GM18907 (cell line): ENCODE data around the gene EPS8L2.
"Not testable (repeated sequence)": the region's sequence is repeated elsewhere in the genome, so short reads cannot be mapped to it uniquely, and the experiment has no call there.

ENCODE experiments used
- ATAC-seq: cut with Tn5 transposase; IDR thresholded peaks from one replicate; pipeline ENCODE4 v1.9.1; 2021; ENCODE audit warnings: mild to moderate bottlenecking, moderate library complexity; ENCODE audit not compliant: unreplicated experiment

Gene EPS8L2

GRCh38 chr11:689625-690024 is 16.4 kb upstream of the EPS8L2 start:
- no peak for ATAC-seq

- not testable (repeated sequence) for ATAC-seq
Observed at GRCh38 chr11:690244-690643, 15.8 kb upstream of the EPS8L2 start.

GRCh38 chr11:690738-691633 is 15.0 kb upstream of the EPS8L2 start:
- no peak for ATAC-seq

GRCh38 chr11:691710-692590 is 14.1 kb upstream of the EPS8L2 start:
- ATAC-seq = no peak

- ATAC-seq = no peak
Observed at GRCh38 chr11:692824-693414, 13.1 kb upstream of the EPS8L2 start.

GRCh38 chr11:693415-693831 is 12.6 kb upstream of the EPS8L2 start:
- ATAC-seq = no peak

- no peak for ATAC-seq
Observed at GRCh38 chr11:693887-694562, 12.0 kb upstream of the EPS8L2 start.

GRCh38 chr11:694563-695287 is 11.3 kb upstream of the EPS8L2 start, which contains the start of gene DEAF1:
DEAF1 (minus strand) TSS chr11:695222; CDS start chr11:695047, 175 bp downstream.
- peak; percentile 87 for ATAC-seq

GRCh38 chr11:695288-695537 is 10.8 kb upstream of the EPS8L2 start:
- no peak for ATAC-seq

- ATAC-seq = peak; percentile 83
Observed at GRCh38 chr11:695538-696248, 10.3 kb upstream of the EPS8L2 start, which contains the start of gene TMEM80. TMEM80 (plus strand) TSS chr11:695816; CDS start chr11:695828, 12 bp downstream.

GRCh38 chr11:696955-697491 is 9.0 kb upstream of the EPS8L2 start:
- ATAC-seq = no peak

GRCh38 chr11:697811-698311 is 8.2 kb upstream of the EPS8L2 start:
- ATAC-seq = no peak

GRCh38 chr11:698493-699115 is 7.4 kb upstream of the EPS8L2 start:
- no peak for ATAC-seq

GRCh38 chr11:699116-699508 is 6.9 kb upstream of the EPS8L2 start:
- ATAC-seq = no peak

- no peak for ATAC-seq
Observed at GRCh38 chr11:699753-700152, 6.3 kb upstream of the EPS8L2 start.

- ATAC-seq = no peak
Observed at GRCh38 chr11:701741-702461, 4.1 kb upstream of the EPS8L2 start.

GRCh38 chr11:702462-703461 is 3.3 kb upstream of the EPS8L2 start:
- no peak for ATAC-seq
